ENCODE measurements around the gene MYOD1.

MYOD1 gene

GRCh38 chr11:17718510-17718962 lies 835 bp upstream of the MYOD1 start:
- Mint-ChIP-seq H3K4me3 (no peak overlapping the region), H3K27me3 (peaks cover 43% of the 10 kb centered on the region), H3K9me3 (no peaks in the 10 kb centered on the region), H3K4me1 (no peaks in the 10 kb centered on the region), H3K27ac (no peak overlapping the region), H3K36me3 (ENCODE audit: low read depth) (no peaks in the 10 kb centered on the region)
- no peak for DNase-seq
- ATAC-seq: no peak

GRCh38 chr11:17719938-17720795 lies 796 bp downstream of the MYOD1 start:
- Mint-ChIP-seq H3K4me1 (no peaks in the 10 kb centered on the region), H3K4me3 (no peak overlapping the region), H3K27me3 (peaks cover 42% of the 10 kb centered on the region), H3K27ac (no peak overlapping the region), H3K36me3 (ENCODE audit: low read depth) (no peaks in the 10 kb centered on the region), H3K9me3 (no peaks in the 10 kb centered on the region)
- no peak for ATAC-seq
- no peak for DNase-seq

GRCh38 chr11:17720796-17721171 lies 1.4 kb downstream of the MYOD1 start:
- DNase-seq: no peak
- peaks cover 42% of the 10 kb centered on the region for H3K27me3 Mint-ChIP-seq
- H3K9me3 Mint-ChIP-seq: no peaks in the 10 kb centered on the region
- H3K27ac Mint-ChIP-seq: no peak overlapping the region
- no peaks in the 10 kb centered on the region for H3K36me3 Mint-ChIP-seq (ENCODE audit: low read depth)
- ATAC-seq: no peak
- no peaks in the 10 kb centered on the region for H3K4me1 Mint-ChIP-seq
- no peak overlapping the region for H3K4me3 Mint-ChIP-seq

- no peaks in the 10 kb centered on the region for H3K9me3 Mint-ChIP-seq
- no peak overlapping the region for H3K4me3 Mint-ChIP-seq
- H3K36me3 Mint-ChIP-seq (ENCODE audit: low read depth): no peaks in the 10 kb centered on the region
- H3K4me1 Mint-ChIP-seq: no peaks in the 10 kb centered on the region
- no peak overlapping the region for H3K27ac Mint-ChIP-seq
- ATAC-seq: no peak
- no peak for DNase-seq
- H3K27me3 Mint-ChIP-seq: peaks cover 43% of the 10 kb centered on the region
Observed at GRCh38 chr11:17721242-17721999, 2.0 kb downstream of the MYOD1 start.

- Mint-ChIP-seq H3K4me1 (no peaks in the 10 kb centered on the region), H3K27ac (no peak overlapping the region), H3K4me3 (no peak overlapping the region), H3K36me3 (ENCODE audit: low read depth) (no peaks in the 10 kb centered on the region), H3K27me3 (peaks cover 44% of the 10 kb centered on the region), H3K9me3 (no peaks in the 10 kb centered on the region)
- no peak for ATAC-seq
- DNase-seq: no peak
Observed at GRCh38 chr11:17722000-17722643, 2.8 kb downstream of the MYOD1 start.

GRCh38 chr11:17724020-17724908 lies 4.9 kb downstream of the MYOD1 start:
- no peaks in the 10 kb centered on the region for H3K4me1 Mint-ChIP-seq
- no peak for ATAC-seq
- no peak for DNase-seq
- no peaks in the 10 kb centered on the region for H3K36me3 Mint-ChIP-seq (ENCODE audit: low read depth)
- H3K9me3 Mint-ChIP-seq: no peaks in the 10 kb centered on the region
- no peak overlapping the region for H3K4me3 Mint-ChIP-seq
- H3K27ac Mint-ChIP-seq: no peak overlapping the region
- peaks cover 48% of the 10 kb centered on the region for H3K27me3 Mint-ChIP-seq

- DNase-seq: no peak
- no peak overlapping the region for H3K4me3 Mint-ChIP-seq
Observed at GRCh38 chr11:17725174-17725573, 5.8 kb downstream of the MYOD1 start.

GRCh38 chr11:17730137-17730536 lies 10.8 kb downstream of the MYOD1 start:
- DNase-seq (no peak), ATAC-seq (no peak)
- Mint-ChIP-seq H3K27me3 (peaks cover 56% of the 10 kb centered on the region), H3K9me3 (no peaks in the 10 kb centered on the region), H3K4me1 (peaks cover 4% of the 10 kb centered on the region), H3K27ac (no peak overlapping the region), H3K36me3 (ENCODE audit: low read depth) (no peaks in the 10 kb centered on the region), H3K4me3 (no peak overlapping the region)

More at GRCh38 chr11:17725174-17725573, 5.8 kb downstream of the MYOD1 start:
- Mint-ChIP-seq H3K27ac (no peak overlapping the region), H3K4me1 (no peaks in the 10 kb centered on the region), H3K36me3 (ENCODE audit: low read depth) (no peaks in the 10 kb centered on the region), H3K27me3 (peaks cover 53% of the 10 kb centered on the region), H3K9me3 (no peaks in the 10 kb centered on the region)
- ATAC-seq: no peak

- Mint-ChIP-seq H3K36me3 (ENCODE audit: low read depth) (no peaks in the 10 kb centered on the region), H3K4me1 (peaks cover 4% of the 10 kb centered on the region), H3K4me3 (no peak overlapping the region), H3K27me3 (peaks cover 56% of the 10 kb centered on the region), H3K9me3 (no peaks in the 10 kb centered on the region), H3K27ac (no peak overlapping the region)
- ATAC-seq: peak; percentile 72
- peak; percentile 75 for DNase-seq
Observed at GRCh38 chr11:17730608-17731462, 11.5 kb downstream of the MYOD1 start.

GRCh38 chr11:17733261-17733660 lies 13.9 kb downstream of the MYOD1 start:
- H3K27ac Mint-ChIP-seq: no peak overlapping the region
- H3K27me3 Mint-ChIP-seq: peaks cover 68% of the 10 kb centered on the region
- peaks cover 4% of the 10 kb centered on the region for H3K4me1 Mint-ChIP-seq
- DNase-seq (no peak), ATAC-seq (no peak)
- peaks cover 2% of the 10 kb centered on the region for H3K36me3 Mint-ChIP-seq (ENCODE audit: low read depth)
- H3K4me3 Mint-ChIP-seq: no peak overlapping the region
- H3K9me3 Mint-ChIP-seq: no peaks in the 10 kb centered on the region

GRCh38 chr11:17734418-17734911 lies 15.1 kb downstream of the MYOD1 start, which contains the start of gene KCNC1:
TSS of gene KCNC1 (plus strand) at chr11:17734781. CDS start at chr11:17736003, 1,222 bp downstream.
- H3K27me3 Mint-ChIP-seq: peaks cover 61% of the 10 kb centered on the region
- ATAC-seq: no peak
- no peak within 1 kb of the TSS for H3K27ac Mint-ChIP-seq
- no peak within 1 kb of the TSS for H3K4me3 Mint-ChIP-seq
- peaks cover 2% of the 10 kb centered on the region for H3K36me3 Mint-ChIP-seq (ENCODE audit: low read depth)
- H3K9me3 Mint-ChIP-seq: no peaks in the 10 kb centered on the region
- H3K4me1 Mint-ChIP-seq: peaks cover 4% of the 10 kb centered on the region
- DNase-seq: no peak

- peak; percentile 38 for ATAC-seq
- Mint-ChIP-seq H3K27ac (no peak overlapping the region), H3K4me3 (no peak overlapping the region), H3K36me3 (ENCODE audit: low read depth) (peaks cover 2% of the 10 kb centered on the region), H3K9me3 (no peaks in the 10 kb centered on the region), H3K4me1 (peaks cover 4% of the 10 kb centered on the region), H3K27me3 (peaks cover 56% of the 10 kb centered on the region)
- peak; percentile 52 for DNase-seq
Observed at GRCh38 chr11:17734986-17735817, 15.8 kb downstream of the MYOD1 start.

Measured in activated naive CD8-positive, alpha-beta T cell treated with anti-CD3 and anti-CD28 coated beads, Interleukin-2, amount 50 U/mL, for 24 hours (primary cell).